ENCODE measurements around the gene HAND1.

HAND1 gene

GRCh38 chr5:154475591-154476353, 2.3 kb downstream of the HAND1 start:
- H3K4me3 ChIP-seq (replicated peaks; ENCODE audit: low read depth, low read length): no peak overlapping the region
- no peak for DNase-seq (ENCODE audit: low read depth)
- no peak for TF ChIP-seq CTCF (IDR thresholded peaks at IDR 0.05; ENCODE audit: low read length, missing control alignments)

- H3K4me3 ChIP-seq (replicated peaks; ENCODE audit: low read depth, low read length): no peak overlapping the region
- no peak for DNase-seq (ENCODE audit: low read depth)
- no peak for TF ChIP-seq CTCF (IDR thresholded peaks at IDR 0.05; ENCODE audit: low read length, missing control alignments)
Observed at GRCh38 chr5:154474396-154475334, 3.4 kb downstream of the HAND1 start.

GRCh38 chr5:154473581-154474283, 4.3 kb downstream of the HAND1 start:
- no peak overlapping the region for H3K4me3 ChIP-seq (replicated peaks; ENCODE audit: low read depth, low read length)
- DNase-seq (ENCODE audit: low read depth): no peak
- no peak for TF ChIP-seq CTCF (IDR thresholded peaks at IDR 0.05; ENCODE audit: low read length, missing control alignments)

- no peak overlapping the region for H3K4me3 ChIP-seq (replicated peaks; ENCODE audit: low read depth, low read length)
- no peak for TF ChIP-seq CTCF (IDR thresholded peaks at IDR 0.05; ENCODE audit: low read length, missing control alignments)
- DNase-seq (ENCODE audit: low read depth): no peak
Observed at GRCh38 chr5:154472871-154473580, 5.0 kb downstream of the HAND1 start.

- no peak overlapping the region for H3K4me3 ChIP-seq (replicated peaks; ENCODE audit: low read depth, low read length)
- TF ChIP-seq CTCF (IDR thresholded peaks at IDR 0.05; ENCODE audit: low read length, missing control alignments): no peak
- no peak for DNase-seq (ENCODE audit: low read depth)
Observed at GRCh38 chr5:154470947-154471870, 6.8 kb downstream of the HAND1 start.
